ENCODE results near the gene REG1A.

DNA sequence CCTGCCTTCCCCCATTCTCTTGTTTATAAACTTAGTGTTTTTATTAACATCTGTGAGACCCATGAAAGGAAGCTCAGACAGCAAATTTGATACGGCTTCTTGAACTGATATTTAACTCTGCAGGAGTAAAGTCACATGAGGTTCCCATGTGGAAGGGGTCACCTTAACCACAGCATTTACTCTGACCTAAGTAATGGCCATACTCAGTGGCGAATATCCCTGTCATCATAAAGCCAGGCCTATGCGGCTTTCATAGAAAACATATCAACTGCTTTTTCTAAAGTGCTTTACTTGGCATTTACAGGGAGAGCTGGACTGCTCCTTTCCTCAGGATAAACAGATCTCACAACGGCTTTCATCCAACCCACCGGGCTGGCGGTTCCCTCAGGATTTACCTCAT is 9.0 kb downstream of the REG1A start:
- TF ChIP-seq ESRRA (CRISPR knock-in tag; IDR thresholded peaks at IDR 0.05; ENCODE audit: borderline replicate concordance): no peak
- TF ChIP-seq ZNF263 (CRISPR knock-in tag; IDR thresholded peaks at IDR 0.05; ENCODE audit: low read depth): no peak
- TF ChIP-seq, protein P1, sequence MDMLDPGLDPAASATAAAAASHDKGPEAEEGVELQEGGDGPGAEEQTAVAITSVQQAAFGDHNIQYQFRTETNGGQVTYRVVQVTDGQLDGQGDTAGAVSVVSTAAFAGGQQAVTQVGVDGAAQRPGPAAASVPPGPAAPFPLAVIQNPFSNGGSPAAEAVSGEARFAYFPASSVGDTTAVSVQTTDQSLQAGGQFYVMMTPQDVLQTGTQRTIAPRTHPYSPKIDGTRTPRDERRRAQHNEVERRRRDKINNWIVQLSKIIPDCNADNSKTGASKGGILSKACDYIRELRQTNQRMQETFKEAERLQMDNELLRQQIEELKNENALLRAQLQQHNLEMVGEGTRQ (CRISPR knock-in tag; IDR thresholded peaks at IDR 0.05): no peak
- TF ChIP-seq ZNF416 (CRISPR knock-in tag; IDR thresholded peaks at IDR 0.05): no peak
- TF ChIP-seq, protein P2, sequence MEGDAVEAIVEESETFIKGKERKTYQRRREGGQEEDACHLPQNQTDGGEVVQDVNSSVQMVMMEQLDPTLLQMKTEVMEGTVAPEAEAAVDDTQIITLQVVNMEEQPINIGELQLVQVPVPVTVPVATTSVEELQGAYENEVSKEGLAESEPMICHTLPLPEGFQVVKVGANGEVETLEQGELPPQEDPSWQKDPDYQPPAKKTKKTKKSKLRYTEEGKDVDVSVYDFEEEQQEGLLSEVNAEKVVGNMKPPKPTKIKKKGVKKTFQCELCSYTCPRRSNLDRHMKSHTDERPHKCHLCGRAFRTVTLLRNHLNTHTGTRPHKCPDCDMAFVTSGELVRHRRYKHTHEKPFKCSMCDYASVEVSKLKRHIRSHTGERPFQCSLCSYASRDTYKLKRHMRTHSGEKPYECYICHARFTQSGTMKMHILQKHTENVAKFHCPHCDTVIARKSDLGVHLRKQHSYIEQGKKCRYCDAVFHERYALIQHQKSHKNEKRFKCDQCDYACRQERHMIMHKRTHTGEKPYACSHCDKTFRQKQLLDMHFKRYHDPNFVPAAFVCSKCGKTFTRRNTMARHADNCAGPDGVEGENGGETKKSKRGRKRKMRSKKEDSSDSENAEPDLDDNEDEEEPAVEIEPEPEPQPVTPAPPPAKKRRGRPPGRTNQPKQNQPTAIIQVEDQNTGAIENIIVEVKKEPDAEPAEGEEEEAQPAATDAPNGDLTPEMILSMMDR (IDR thresholded peaks at IDR 0.05): no peak
